ENCODE data around the gene ADCY4. TPM values are rescaled to one million over a fixed set of nuclear protein-coding genes. Genes with fewer than 3 reads are reported as not detected.

Gene ADCY4
- total RNA-seq, 1 donor from 2014 or later: 0.46 TPM

GRCh38 chr14:24272467-24272866, 62.4 kb downstream of the ADCY4 start:
- no peaks in the 10 kb centered on the region for H3K36me3 Mint-ChIP-seq (ENCODE audit: insufficient read depth)
- H3K4me3 Mint-ChIP-seq (ENCODE audit: low read depth): peak overlapping the region; percentile 78
- no peak for DNase-seq (ENCODE audit: low spot score, unreplicated experiment)
- TF ChIP-seq CTCF (IDR thresholded peaks at IDR 0.05; ENCODE audit: unreplicated experiment): no peak
- peaks cover 12% of the 10 kb centered on the region for H3K4me1 Mint-ChIP-seq (ENCODE audit: low read depth)
- H3K27ac Mint-ChIP-seq: no peak overlapping the region
- no peaks in the 10 kb centered on the region for H3K27me3 Mint-ChIP-seq
- no peaks in the 10 kb centered on the region for H3K9me3 Mint-ChIP-seq (ENCODE audit: low read depth)

- H3K27ac Mint-ChIP-seq: peak overlapping the region; percentile 54
- H3K4me3 Mint-ChIP-seq (ENCODE audit: low read depth): peak overlapping the region; percentile 78
- H3K36me3 Mint-ChIP-seq (ENCODE audit: insufficient read depth): peaks cover 5% of the 10 kb centered on the region
- no peaks in the 10 kb centered on the region for H3K27me3 Mint-ChIP-seq
- no peak for TF ChIP-seq CTCF (IDR thresholded peaks at IDR 0.05; ENCODE audit: unreplicated experiment)
- H3K4me1 Mint-ChIP-seq (ENCODE audit: low read depth): peaks cover 12% of the 10 kb centered on the region
- no peaks in the 10 kb centered on the region for H3K9me3 Mint-ChIP-seq (ENCODE audit: low read depth)
- DNase-seq (ENCODE audit: low spot score, unreplicated experiment): no peak
Measured at GRCh38 chr14:24271834-24272263, 63.0 kb downstream of the ADCY4 start.

GRCh38 chr14:24271134-24271833, 63.6 kb downstream of the ADCY4 start, which contains the start of gene RABGGTA:
TSS of gene RABGGTA (minus strand) at chr14:24271597. CDS start at chr14:24271115, 482 bp downstream.
- peaks cover 5% of the 10 kb centered on the region for H3K36me3 Mint-ChIP-seq (ENCODE audit: insufficient read depth)
- peak; percentile 73 for TF ChIP-seq CTCF (IDR thresholded peaks at IDR 0.05; ENCODE audit: unreplicated experiment)
- peak; percentile 85 for DNase-seq (ENCODE audit: low spot score, unreplicated experiment)
- H3K4me1 Mint-ChIP-seq (ENCODE audit: low read depth): peaks cover 12% of the 10 kb centered on the region
- no peaks in the 10 kb centered on the region for H3K9me3 Mint-ChIP-seq (ENCODE audit: low read depth)
- H3K27me3 Mint-ChIP-seq: no peaks in the 10 kb centered on the region
- H3K4me3 Mint-ChIP-seq (ENCODE audit: low read depth): peak within 1 kb of the TSS; percentile 85
- H3K27ac Mint-ChIP-seq: peak within 1 kb of the TSS; percentile 96

- Mint-ChIP-seq H3K4me1 (ENCODE audit: low read depth) (peaks cover 12% of the 10 kb centered on the region), H3K9me3 (ENCODE audit: low read depth) (no peaks in the 10 kb centered on the region), H3K27ac (peak overlapping the region; percentile 96), H3K36me3 (ENCODE audit: insufficient read depth) (peaks cover 5% of the 10 kb centered on the region), H3K4me3 (ENCODE audit: low read depth) (peak overlapping the region; percentile 85), H3K27me3 (no peaks in the 10 kb centered on the region)
- no peak for TF ChIP-seq CTCF (IDR thresholded peaks at IDR 0.05; ENCODE audit: unreplicated experiment)
- no peak for DNase-seq (ENCODE audit: low spot score, unreplicated experiment)
Measured at GRCh38 chr14:24270537-24271133, 64.2 kb downstream of the ADCY4 start.

GRCh38 chr14:24269910-24270536, 64.8 kb downstream of the ADCY4 start:
- Mint-ChIP-seq H3K36me3 (ENCODE audit: insufficient read depth) (peaks cover 5% of the 10 kb centered on the region), H3K27me3 (no peaks in the 10 kb centered on the region), H3K27ac (no peak overlapping the region), H3K4me3 (ENCODE audit: low read depth) (peak overlapping the region; percentile 85), H3K4me1 (ENCODE audit: low read depth) (peaks cover 12% of the 10 kb centered on the region), H3K9me3 (ENCODE audit: low read depth) (no peaks in the 10 kb centered on the region)
- DNase-seq (ENCODE audit: low spot score, unreplicated experiment): no peak
- no peak for TF ChIP-seq CTCF (IDR thresholded peaks at IDR 0.05; ENCODE audit: unreplicated experiment)
